ENCODE measurements around the gene COLEC11. TPM values are rescaled to one million over a fixed set of nuclear protein-coding genes. Genes with fewer than 3 reads are reported as not detected.
A peak's percentile ranks its signal among the peaks of the same experiment; 100 is the strongest.

The COLEC11 gene
- total RNA-seq, 1 donor from 2014 or later: 1.5 TPM

DNA sequence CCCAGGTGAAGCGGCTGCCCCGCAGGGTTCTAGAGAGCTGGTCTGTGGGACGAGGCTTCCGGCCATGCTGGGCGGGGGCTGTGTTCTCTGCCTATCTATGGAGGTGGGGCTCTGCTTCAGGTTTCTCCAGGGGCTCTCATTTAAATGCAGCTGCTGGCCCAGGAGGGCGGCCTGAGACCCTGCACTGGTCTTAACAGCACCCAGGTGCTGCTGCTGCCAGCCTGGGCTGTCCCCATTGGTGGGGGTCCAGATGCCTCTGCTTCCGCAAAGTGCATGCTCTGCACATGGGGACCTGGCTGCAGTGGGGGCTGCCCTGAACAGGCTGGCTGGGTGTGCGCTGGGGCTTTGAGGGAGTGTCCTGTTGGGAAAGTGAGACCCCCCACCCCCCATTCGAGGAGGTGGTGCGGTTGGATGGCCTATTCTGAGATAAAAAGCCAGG is 33.3 kb downstream of the COLEC11 start:
- no peak for ATAC-seq
- no peaks in the 10 kb centered on the region for H3K27me3 ChIP-seq
- no peak overlapping the region for H3K27ac ChIP-seq
- no peaks in the 10 kb centered on the region for H3K36me3 ChIP-seq
- TF ChIP-seq, protein P1, sequence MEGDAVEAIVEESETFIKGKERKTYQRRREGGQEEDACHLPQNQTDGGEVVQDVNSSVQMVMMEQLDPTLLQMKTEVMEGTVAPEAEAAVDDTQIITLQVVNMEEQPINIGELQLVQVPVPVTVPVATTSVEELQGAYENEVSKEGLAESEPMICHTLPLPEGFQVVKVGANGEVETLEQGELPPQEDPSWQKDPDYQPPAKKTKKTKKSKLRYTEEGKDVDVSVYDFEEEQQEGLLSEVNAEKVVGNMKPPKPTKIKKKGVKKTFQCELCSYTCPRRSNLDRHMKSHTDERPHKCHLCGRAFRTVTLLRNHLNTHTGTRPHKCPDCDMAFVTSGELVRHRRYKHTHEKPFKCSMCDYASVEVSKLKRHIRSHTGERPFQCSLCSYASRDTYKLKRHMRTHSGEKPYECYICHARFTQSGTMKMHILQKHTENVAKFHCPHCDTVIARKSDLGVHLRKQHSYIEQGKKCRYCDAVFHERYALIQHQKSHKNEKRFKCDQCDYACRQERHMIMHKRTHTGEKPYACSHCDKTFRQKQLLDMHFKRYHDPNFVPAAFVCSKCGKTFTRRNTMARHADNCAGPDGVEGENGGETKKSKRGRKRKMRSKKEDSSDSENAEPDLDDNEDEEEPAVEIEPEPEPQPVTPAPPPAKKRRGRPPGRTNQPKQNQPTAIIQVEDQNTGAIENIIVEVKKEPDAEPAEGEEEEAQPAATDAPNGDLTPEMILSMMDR (IDR thresholded peaks at IDR 0.05): no peak
- intact Hi-C loops (cut with DNase I): no loop called here
- peak; percentile 48 for DNase-seq
- no peaks in the 10 kb centered on the region for H3K9me3 ChIP-seq
- peaks cover 3% of the 10 kb centered on the region for H3K4me1 ChIP-seq
- H3K4me3 ChIP-seq: no peak overlapping the region

DNA sequence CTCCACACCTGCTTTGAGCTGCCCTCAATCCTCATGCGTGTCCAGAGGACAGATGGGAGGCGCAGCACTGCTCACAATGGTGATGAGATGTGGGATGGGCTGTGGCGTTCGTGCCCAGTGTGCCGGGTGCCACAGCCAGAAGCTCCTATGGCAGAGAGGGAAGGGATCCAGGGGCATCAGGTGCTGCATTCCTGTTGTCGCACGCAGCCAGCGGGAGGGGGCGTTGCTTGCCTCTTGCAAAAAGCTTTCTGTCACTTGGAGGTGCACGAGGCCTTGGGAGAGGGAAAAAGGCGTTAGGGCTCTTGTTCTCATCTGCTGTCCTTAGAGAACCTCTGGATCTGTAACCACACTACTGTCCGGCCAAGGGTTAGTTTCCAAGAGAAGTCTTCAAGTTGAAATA is 33.9 kb downstream of the COLEC11 start:
- H3K4me1 ChIP-seq: peaks cover 3% of the 10 kb centered on the region
- H3K9me3 ChIP-seq: no peaks in the 10 kb centered on the region
- ATAC-seq (no peak), DNase-seq (peak; percentile 56)
- intact Hi-C loops (cut with DNase I): no loop called here
- no peaks in the 10 kb centered on the region for H3K27me3 ChIP-seq
- H3K36me3 ChIP-seq: no peaks in the 10 kb centered on the region
- no peak overlapping the region for H3K27ac ChIP-seq
- no peak overlapping the region for H3K4me3 ChIP-seq
- TF ChIP-seq, protein P1 (IDR thresholded peaks at IDR 0.05): no peak

DNA sequence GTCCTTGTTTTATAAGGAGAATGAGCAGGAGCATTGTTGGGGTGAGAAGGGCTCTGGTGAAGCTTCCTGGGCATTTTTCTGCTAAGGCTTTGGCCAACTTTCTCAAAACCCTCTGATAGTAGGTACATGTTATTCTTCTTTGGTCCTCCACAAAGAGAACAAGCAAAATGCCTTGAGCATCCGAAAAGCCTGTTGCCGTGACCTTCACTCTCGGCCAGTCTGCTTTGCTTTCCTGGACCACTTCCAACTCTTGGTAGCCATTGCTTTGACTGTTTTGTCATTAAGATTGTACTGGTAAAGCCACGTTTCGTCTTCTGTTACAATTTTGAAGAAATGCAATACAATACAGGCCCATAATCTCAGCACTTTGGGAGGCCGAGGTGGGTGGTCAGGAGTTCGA is 35.7 kb downstream of the COLEC11 start:
- H3K9me3 ChIP-seq: no peaks in the 10 kb centered on the region
- intact Hi-C loops (cut with DNase I): no loop called here
- H3K27ac ChIP-seq: no peak overlapping the region
- ATAC-seq (no peak), DNase-seq (peak; percentile 18)
- no peak overlapping the region for H3K4me3 ChIP-seq
- H3K4me1 ChIP-seq: peaks cover 3% of the 10 kb centered on the region
- H3K36me3 ChIP-seq: no peaks in the 10 kb centered on the region
- TF ChIP-seq, protein P1 (IDR thresholded peaks at IDR 0.05): no peak
- no peaks in the 10 kb centered on the region for H3K27me3 ChIP-seq

DNA sequence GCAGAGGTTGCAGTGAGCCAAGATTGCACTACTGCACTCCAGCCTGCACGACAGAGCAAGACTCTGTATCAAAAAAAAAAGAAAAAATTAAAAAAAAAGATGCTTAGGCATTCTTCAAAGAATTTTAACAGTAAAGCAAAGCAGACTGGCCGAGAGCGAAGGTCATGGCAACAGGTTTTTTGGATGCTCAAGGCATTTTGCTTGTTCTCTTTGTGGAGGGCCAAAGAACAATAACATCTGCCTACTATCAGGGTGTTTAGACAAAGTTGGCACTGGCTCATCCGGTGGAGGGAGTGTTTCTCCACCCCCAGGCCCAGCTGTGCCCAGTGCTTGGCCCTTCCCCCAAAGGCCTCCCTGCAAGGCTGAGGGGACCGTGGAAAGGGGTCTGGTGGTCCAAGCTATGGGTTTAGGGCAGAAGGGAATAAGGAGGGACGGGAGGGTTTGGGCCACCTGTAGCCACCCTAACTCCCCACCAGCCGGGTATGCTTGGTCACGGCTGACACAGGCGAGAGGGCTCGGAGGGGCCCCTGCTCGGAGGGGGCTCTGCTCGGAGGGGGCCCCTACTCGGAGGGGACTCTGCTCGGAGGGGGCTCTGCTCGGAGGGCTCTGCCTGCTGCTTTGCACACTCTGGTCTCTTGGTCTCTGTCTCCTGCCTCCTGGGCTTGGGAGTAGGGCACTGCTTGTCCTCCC is 36.4 kb downstream of the COLEC11 start:
- Histone ChIP-seq H3K9me3 (no peaks in the 10 kb centered on the region), H3K4me3 (no peak overlapping the region), H3K27ac (no peak overlapping the region), H3K27me3 (no peaks in the 10 kb centered on the region), H3K36me3 (no peaks in the 10 kb centered on the region), H3K4me1 (peaks cover 3% of the 10 kb centered on the region)
- intact Hi-C loops (cut with DNase I): no loop called here
- DNase-seq (peak; percentile 53), ATAC-seq (no peak)
- TF ChIP-seq, protein P1 (IDR thresholded peaks at IDR 0.05): no peak

DNA sequence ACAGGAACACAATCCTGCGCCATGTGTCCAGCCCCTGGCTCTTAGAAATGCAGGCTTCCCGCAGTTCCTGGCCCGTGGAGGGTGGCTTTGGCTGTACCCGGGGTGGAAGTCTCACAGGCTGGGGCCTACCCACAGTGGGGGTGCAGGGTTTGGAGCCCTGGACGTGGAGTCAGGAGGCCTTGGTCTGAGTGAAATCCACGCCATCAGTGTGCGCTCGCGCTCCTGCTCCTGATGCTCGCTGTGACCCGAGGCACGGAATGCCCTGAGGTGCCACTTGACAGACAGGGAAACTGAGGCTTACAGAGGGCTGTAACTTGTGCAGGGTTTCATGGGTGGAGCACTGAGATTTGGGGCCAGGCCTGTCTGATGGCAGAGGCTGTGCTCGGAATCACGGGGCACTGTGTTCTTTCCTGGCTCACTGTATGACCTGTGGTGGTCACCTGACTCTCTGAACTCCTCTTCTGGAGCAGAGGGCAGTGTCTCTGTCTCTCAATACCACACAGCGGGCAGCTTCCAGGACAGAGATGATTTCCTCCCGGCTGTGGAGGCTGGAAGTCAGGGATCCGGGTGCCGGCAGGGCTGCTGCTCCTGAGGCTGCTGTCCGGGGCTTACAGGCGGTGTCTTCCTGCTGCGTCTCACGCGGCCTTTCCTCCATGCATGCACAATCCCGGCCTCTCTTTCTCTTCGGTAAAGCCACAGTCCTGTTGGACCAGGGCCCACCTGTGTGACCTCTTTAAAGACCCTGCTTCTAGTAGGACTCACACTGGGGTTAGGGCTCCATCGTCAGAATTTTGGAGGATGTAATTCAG is 37.1 kb downstream of the COLEC11 start:
- peak; percentile 31 for DNase-seq
- intact Hi-C loops (cut with DNase I): no loop called here
- TF ChIP-seq, protein P1 (IDR thresholded peaks at IDR 0.05): no peak
- Histone ChIP-seq H3K27ac (no peak overlapping the region), H3K36me3 (no peaks in the 10 kb centered on the region), H3K27me3 (no peaks in the 10 kb centered on the region), H3K9me3 (no peaks in the 10 kb centered on the region), H3K4me1 (peaks cover 3% of the 10 kb centered on the region), H3K4me3 (no peak overlapping the region)
- ATAC-seq: no peak
